Measurements from ENCODE around the gene ASIC2.

DNA sequence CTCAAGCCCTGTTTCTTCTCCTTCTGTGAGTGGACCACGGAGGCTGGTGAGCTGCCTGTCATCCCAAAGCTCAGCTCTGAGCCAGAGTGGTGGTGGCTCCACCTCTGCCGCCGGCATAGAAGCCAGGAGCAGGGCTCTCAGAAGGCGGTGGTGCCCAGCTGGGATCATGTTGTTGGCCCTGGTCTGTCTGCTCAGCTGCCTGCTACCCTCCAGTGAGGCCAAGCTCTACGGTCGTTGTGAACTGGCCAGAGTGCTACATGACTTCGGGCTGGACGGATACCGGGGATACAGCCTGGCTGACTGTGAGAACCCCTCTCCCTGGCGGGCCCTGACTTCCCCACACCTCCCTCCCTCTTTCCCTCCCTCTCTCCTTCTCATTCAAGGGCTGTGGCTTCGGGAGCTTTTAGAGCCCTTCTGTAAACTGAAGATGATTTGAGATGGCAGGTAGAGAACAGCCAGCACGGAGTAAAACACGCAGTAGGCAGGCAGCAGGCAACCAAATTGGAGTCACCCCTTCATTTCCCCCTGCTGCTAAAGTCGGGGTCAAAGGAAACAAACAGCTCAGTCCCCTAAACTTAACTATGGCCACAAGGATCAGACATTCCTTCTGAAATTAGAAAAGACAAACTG, 297.6 kb downstream of the ASIC2 start:
- TF ChIP-seq TOX (CRISPR knock-in tag; IDR thresholded peaks at IDR 0.05; ENCODE audit: borderline replicate concordance) = no peak
- TF ChIP-seq, protein P1, sequence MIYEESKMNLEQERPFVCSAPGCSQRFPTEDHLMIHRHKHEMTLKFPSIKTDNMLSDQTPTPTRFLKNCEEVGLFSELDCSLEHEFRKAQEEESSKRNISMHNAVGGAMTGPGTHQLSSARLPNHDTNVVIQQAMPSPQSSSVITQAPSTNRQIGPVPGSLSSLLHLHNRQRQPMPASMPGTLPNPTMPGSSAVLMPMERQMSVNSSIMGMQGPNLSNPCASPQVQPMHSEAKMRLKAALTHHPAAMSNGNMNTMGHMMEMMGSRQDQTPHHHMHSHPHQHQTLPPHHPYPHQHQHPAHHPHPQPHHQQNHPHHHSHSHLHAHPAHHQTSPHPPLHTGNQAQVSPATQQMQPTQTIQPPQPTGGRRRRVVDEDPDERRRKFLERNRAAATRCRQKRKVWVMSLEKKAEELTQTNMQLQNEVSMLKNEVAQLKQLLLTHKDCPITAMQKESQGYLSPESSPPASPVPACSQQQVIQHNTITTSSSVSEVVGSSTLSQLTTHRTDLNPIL (CRISPR knock-in tag; IDR thresholded peaks at IDR 0.05; ENCODE audit: low read depth) = no peak
- TF ChIP-seq, protein P2, sequence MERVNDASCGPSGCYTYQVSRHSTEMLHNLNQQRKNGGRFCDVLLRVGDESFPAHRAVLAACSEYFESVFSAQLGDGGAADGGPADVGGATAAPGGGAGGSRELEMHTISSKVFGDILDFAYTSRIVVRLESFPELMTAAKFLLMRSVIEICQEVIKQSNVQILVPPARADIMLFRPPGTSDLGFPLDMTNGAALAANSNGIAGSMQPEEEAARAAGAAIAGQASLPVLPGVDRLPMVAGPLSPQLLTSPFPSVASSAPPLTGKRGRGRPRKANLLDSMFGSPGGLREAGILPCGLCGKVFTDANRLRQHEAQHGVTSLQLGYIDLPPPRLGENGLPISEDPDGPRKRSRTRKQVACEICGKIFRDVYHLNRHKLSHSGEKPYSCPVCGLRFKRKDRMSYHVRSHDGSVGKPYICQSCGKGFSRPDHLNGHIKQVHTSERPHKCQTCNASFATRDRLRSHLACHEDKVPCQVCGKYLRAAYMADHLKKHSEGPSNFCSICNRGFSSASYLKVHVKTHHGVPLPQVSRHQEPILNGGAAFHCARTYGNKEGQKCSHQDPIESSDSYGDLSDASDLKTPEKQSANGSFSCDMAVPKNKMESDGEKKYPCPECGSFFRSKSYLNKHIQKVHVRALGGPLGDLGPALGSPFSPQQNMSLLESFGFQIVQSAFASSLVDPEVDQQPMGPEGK (CRISPR knock-in tag; IDR thresholded peaks at IDR 0.05; ENCODE audit: borderline replicate concordance) = no peak

Measured in SK-N-SH treated with all-trans-retinoic acid at 6 μM for 48 hours (cell line).